BE2C (cell line): ENCODE measurements around the gene METTL1.

Experiments
- DNase-seq: peaks from one replicate; pipeline ENCODE4 v3.0.0-alpha.2; 2020
- H3K27me3 ChIP-seq: fragments of 250-450 bp; sonication (Bioruptor Pico); 2 replicates; pipeline ENCODE4 v1.5.1; 2020; ENCODE audit warnings: mild to moderate bottlenecking
- H3K36me3 ChIP-seq: fragments of 250-450 bp; sonication (Bioruptor Pico); 2 replicates; pipeline ENCODE4 v1.5.1; 2020; ENCODE audit warnings: mild to moderate bottlenecking
- H3K4me1 ChIP-seq: fragments of 250-450 bp; sonication (Bioruptor Pico); 2 replicates; pipeline ENCODE4 v1.5.1; 2020
- H3K4me3 ChIP-seq: 2 replicates; pipeline ENCODE4 v1.5.1; 2011; ENCODE audit warnings: low read depth, low read length
- H3K9me3 ChIP-seq: fragments of 250-450 bp; sonication (Bioruptor Pico); 2 replicates; pipeline ENCODE4 v1.5.1; 2020
- TF ChIP-seq, protein P1 (sequence below): IDR thresholded peaks from 2 replicates; pipeline ENCODE4 v1.5.1; 2012; ENCODE audit warnings: mild to moderate bottlenecking, low read depth, low read length

Gene METTL1

DNA sequence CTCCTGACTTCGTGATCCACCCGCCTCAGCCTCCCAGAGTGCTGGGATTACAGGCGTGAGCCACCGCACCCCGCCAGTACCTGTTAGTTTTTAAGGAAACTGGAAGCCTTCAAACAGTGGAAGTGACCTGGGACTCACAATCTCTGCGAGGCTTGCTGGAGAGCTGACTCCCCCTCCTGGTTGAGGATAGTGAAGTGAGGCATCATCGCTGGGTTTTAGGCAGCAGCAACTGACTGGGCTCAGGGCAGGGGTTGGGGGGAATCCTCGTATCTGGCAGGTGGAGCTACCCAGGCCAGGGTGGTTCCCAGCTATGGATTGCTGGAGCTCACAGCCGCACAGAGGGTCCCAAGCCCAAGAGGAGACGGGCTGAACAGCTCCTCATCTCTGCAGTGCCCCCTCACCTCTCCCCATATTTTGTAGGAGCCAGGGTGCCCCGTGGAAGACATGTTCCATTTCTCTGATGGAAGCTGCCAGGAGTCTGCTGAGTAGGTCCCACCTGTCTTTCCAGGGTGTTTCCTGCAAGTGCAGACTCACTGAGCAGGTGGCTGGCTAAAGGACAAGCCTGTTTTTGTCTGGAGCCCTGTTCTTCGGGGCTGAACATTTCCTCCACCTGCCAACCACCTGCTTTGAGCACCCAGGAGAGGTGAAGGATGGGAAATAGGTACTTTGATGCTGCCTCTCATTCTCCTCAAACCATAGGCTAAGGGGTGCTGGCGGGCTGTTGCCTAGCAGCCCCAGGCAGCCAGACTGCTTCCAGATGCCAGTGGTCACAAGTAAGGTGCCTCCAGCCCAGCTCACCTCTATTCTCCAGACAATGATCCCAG lies 43.5 kb upstream of the METTL1 start:
- Histone ChIP-seq H3K4me3 (no peak overlapping the region), H3K4me1 (peaks cover 16% of the 10 kb centered on the region), H3K36me3 (no peaks in the 10 kb centered on the region), H3K27me3 (no peaks in the 10 kb centered on the region), H3K9me3 (no peaks in the 10 kb centered on the region)
- DNase-seq: no peak
- TF ChIP-seq, protein P1, sequence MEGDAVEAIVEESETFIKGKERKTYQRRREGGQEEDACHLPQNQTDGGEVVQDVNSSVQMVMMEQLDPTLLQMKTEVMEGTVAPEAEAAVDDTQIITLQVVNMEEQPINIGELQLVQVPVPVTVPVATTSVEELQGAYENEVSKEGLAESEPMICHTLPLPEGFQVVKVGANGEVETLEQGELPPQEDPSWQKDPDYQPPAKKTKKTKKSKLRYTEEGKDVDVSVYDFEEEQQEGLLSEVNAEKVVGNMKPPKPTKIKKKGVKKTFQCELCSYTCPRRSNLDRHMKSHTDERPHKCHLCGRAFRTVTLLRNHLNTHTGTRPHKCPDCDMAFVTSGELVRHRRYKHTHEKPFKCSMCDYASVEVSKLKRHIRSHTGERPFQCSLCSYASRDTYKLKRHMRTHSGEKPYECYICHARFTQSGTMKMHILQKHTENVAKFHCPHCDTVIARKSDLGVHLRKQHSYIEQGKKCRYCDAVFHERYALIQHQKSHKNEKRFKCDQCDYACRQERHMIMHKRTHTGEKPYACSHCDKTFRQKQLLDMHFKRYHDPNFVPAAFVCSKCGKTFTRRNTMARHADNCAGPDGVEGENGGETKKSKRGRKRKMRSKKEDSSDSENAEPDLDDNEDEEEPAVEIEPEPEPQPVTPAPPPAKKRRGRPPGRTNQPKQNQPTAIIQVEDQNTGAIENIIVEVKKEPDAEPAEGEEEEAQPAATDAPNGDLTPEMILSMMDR: peak; percentile 36; the same call in 1 of the 2 replicates

DNA sequence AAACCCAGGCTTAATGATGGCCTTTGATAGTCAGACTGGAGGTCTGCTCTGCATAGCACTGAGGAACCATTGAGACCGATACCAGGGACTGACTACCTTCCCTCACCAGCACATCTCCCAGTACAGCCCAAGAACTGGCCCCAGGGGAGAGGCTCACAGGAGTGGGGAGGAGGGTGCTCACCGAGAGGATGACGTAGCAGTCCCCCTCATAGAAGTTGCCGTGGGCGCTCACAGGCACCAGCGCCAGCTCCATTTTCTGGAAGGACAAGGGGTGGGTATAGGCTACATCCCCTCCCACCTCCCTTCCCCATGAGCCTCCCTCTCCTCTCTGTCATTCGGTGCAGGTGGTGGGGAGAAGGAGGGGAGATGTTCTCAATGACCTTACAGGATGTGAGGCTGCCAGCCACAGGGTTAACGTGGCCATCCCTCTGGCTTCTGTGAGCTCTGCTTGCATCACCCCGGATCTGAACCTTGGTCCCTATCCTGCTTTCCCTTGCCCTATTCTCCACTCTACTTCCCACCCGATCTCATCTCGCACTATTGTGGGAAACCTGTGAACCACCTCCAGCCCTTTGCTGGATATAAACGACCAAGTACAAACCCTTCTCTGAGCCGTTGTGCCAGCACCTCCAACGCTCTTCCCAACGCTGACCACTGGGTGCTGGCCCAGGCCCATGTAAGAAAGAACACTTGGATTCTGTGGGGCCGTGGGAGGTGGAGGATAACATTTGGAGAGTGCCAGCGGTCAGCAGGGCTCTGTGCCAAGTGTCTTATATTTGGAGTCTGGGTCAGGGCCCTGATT lies 42.3 kb upstream of the METTL1 start:
- TF ChIP-seq, protein P1: no peak
- no peaks in the 10 kb centered on the region for H3K27me3 ChIP-seq
- DNase-seq: no peak
- H3K9me3 ChIP-seq: no peaks in the 10 kb centered on the region
- no peaks in the 10 kb centered on the region for H3K36me3 ChIP-seq
- peaks cover 16% of the 10 kb centered on the region for H3K4me1 ChIP-seq
- no peak overlapping the region for H3K4me3 ChIP-seq

DNA sequence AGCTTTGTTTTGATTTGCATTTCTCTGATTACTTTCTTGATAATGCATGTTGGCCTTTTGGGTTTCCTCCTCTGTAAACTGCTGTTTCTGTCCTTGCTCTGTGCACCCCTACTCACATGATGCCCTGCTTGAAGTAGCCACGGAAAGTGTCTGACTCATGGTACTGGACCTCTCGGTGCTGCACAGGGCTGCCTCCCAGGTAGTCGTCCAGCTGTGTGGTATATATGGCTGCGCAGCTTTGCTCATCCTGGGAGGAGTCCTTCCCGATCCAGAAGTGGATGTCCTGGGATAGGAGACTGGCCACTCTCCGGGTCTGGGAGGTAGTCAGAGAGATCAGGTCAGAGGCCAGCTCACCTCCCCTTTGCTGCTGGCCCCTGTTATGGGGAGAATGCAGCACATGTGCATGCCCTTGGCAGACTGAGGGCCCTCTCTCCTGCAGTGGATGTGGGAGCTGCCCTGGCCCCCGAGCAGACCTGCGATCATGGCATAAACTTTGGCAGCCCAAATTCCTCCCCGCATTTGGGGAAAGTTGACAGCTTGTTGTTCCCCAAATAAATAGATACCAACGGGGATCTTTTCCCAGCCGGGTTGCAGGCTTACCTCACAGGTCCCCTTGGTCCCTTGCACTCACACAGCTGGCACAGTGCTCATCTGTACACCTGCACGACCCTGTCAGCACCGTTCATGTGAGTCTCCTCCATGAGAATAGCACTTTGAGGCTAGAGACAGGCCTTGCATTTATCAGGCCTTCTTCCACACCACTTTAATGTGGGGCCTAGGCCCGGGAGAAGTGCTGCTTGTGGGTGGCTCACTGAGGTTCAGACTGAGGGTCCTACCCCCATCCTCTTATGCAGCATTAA lies 41.4 kb upstream of the METTL1 start:
- TF ChIP-seq, protein P1: no peak
- DNase-seq: no peak
- H3K4me1 ChIP-seq: peaks cover 16% of the 10 kb centered on the region

DNA sequence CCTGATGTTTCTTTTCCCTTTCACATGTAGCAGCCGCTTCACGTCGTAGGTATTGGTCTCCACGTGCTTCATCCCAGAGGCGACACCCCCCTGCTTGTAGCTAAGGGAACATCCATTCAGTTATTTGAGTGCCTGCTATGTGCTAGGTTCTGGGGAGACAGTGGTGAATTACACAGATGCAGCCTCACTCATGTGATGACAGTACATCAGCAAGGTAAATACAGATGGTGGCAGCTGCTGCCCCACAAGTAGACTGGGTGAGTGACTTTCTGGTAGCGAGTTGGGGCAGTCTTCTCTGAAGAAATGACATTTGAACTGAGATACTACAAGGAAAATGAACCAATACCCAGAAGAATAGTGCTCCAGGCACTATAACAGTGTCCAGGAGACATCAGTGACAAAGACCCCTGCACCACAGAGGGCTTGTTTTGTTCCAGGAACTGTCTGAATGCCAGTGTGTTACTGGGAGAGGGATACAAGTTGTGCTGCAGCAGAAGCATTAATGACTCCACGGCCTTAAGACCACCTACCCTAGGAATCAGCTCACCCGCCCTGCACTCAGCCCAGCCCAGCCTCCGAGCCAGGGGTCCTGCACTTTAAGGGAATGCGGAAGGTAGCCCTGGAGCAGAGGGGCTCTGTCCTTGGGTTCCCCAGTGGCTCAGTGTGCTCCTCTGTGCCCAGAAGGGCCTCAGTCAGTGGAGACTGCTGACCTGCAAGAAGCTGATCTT lies 39.3 kb upstream of the METTL1 start:
- no peak for DNase-seq
- H3K27me3 ChIP-seq: no peaks in the 10 kb centered on the region
- H3K9me3 ChIP-seq: no peaks in the 10 kb centered on the region
- H3K36me3 ChIP-seq: no peaks in the 10 kb centered on the region
- TF ChIP-seq, protein P1: no peak
- H3K4me3 ChIP-seq: no peak overlapping the region
- H3K4me1 ChIP-seq: peaks cover 6% of the 10 kb centered on the region

More for the DNA sequence above, 41.4 kb upstream of the METTL1 start:
- Histone ChIP-seq H3K27me3 (no peaks in the 10 kb centered on the region), H3K36me3 (no peaks in the 10 kb centered on the region), H3K9me3 (no peaks in the 10 kb centered on the region), H3K4me3 (no peak overlapping the region)

DNA sequence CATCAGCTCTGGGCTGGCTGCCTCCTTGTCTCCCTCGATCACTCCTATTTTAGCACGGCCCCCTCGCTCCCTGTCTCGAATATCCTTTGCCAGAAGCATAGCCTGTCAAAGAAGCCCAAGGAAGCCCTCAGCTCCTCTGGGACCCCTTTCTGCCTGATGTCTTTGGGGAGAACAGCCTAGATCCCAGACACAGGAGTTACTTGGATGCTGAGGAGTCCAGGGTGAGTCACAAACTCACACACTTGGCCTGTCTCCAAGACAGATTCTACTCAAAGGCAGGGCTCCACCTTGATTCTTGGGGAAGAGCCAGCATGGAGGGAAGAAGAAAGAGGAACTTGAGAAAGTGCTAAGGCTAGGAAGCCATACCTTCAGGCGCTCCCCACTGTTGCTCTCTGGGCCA lies 38.5 kb upstream of the METTL1 start:
- no peaks in the 10 kb centered on the region for H3K36me3 ChIP-seq
- DNase-seq: no peak
- peaks cover under 1% of the 10 kb centered on the region; the same call in 1 of the 2 replicates for H3K4me1 ChIP-seq
- H3K4me3 ChIP-seq: no peak overlapping the region
- no peaks in the 10 kb centered on the region for H3K27me3 ChIP-seq
- TF ChIP-seq, protein P1: no peak
- H3K9me3 ChIP-seq: no peaks in the 10 kb centered on the region
